Body of pancreas (tissue), 4 donors: Measurements from ENCODE around the gene POLH. TPM values are rescaled to one million over a fixed set of nuclear protein-coding genes. Genes with fewer than 3 reads are reported as not detected.
"Not testable (repeated sequence)": the region's sequence is repeated elsewhere in the genome, so short reads cannot be mapped to it uniquely, and the experiment has no call there.

Experiments
- ATAC-seq: fragments of 150-250 bp; one replicate; pipeline ENCODE4 v1.9.1; 2016
- DNase-seq, 4 donors: peaks; one replicate each; pipeline ENCODE4 v3.0.0-alpha.2; 2019
- H3K27ac ChIP-seq, 4 donors: fragments of 200-600 bp; sonication (generic); 1 replicate in 3 of 4; 2 replicates in 1 of 4; pipeline versions ENCODE4 v1.5.1 to v1.6.1; 2016 to 2019; ENCODE audit warnings: mild to moderate bottlenecking in 1 of 4, mixed read lengths in 1 of 4, moderate library complexity in 1 of 4
- H3K27me3 ChIP-seq, 2 donors: fragments of 200-600 bp; sonication (generic); one replicate each; pipeline ENCODE4 v1.6.0; 2016; ENCODE audit warnings: mild to moderate bottlenecking in 1 of 2
- H3K36me3 ChIP-seq, 2 donors: fragments of 200-600 bp; sonication (generic); replicated peaks in 1 of 2; 2 replicates each; pipeline ENCODE4 v1.5.1; 2016; ENCODE audit warnings: low read depth in 2 of 2; ENCODE audit not compliant: insufficient read depth in 1 of 2
- H3K4me1 ChIP-seq: fragments of 200-600 bp; sonication (generic); one replicate; pipeline ENCODE4 v1.6.0; 2016
- H3K4me3 ChIP-seq, 2 donors: fragments of 200-600 bp; sonication (generic); 1 replicate in 1 of 2; 2 replicates in 1 of 2; pipeline ENCODE4 v1.5.1; 2016 to 2019
- H3K9me3 ChIP-seq, 3 donors: fragments of 200-600 bp; sonication (generic); 1 replicate in 2 of 3; 2 replicates in 1 of 3; pipeline ENCODE4 v1.5.1; 2016
- CTCF ChIP-seq, 7 experiments: fragments of 450-650 bp in 4 of 7; fragments of 200-600 bp in 3 of 7; sonication (generic) in 3 of 7; IDR thresholded peaks; one replicate each; pipeline ENCODE4 v1.5.1; 2016 to 2019; ENCODE audit warnings: antibody characterized with exemption in 7 of 7
- POLR2A ChIP-seq, 3 donors: fragments of 450-650 bp; IDR thresholded peaks; one replicate each; pipeline ENCODE4 v1.6.1; 2016; ENCODE audit warnings: antibody characterized with exemption in 3 of 3, mild to moderate bottlenecking in 2 of 3
- WGBS, 2 donors: methylation state at CpG; one replicate each; pipeline ENCODE4 v1.1.5; 2017; 5-methylcytosine and 5-hydroxymethylcytosine counted together
- intact Hi-C: fragments of 100-400 bp; cut with DNase I; formaldehyde crosslinking; loops from one replicate; pipeline ENCODE4 v1.15.1; 2023
- total RNA-seq, 2 donors: library from RNA; depleted of rRNA; stranded (reverse); fragments of >200 nt; gene quantifications; one replicate each; pipeline ENCODE4 v1.1.0, GENCODE V29; 2016

The POLH gene
- total RNA-seq, 2 donors from 2014 or later: 4.3 to 8.8 TPM

DNA sequence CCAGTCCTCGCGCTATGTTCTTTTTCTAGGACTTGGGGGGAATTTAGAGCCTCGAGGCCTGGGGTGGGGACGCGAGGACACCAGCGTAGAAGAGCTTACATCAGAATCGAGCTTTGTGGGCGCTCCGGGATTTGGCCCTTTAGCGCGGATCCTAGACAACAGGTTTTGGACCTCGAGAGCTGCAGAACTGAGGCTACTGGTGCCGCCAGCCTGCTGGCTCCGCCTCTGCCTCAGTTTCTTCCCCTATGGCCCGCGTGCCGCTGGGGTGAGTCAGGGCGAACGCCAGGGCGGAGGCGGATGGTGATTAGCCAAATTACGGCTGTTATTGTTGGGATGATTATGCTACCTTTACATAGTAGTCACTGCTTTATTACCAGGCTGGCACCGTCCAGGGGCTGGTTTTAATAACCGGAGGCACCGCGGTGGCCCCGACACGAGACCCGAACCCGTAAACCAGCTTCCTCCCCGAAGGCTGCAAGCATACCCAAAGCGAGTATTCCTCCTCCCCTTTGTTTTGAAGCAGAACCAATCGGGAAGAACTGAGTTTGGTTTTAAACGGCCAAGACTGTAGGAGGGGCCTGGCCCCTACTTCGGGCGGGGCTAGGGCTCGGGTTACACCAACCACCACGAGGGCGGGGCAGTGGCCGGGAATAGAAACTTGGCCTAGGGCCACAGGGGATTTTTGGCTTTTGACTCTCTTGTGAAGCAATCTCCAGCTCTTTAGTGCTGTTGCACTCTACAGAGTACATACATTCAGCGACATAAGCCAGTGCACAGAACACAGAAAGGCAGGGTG, 53.7 kb downstream of the POLH start:
- no peaks in the 10 kb centered on the region for H3K9me3 ChIP-seq
- H3K36me3 ChIP-seq: peaks cover 0 to 4% of the 10 kb centered on the region in 2 donors
- peak; percentile 76 to 90 (median 86) for TF ChIP-seq POLR2A (IDR thresholded peaks at IDR 0.05)
- no peak for TF ChIP-seq CTCF (IDR thresholded peaks at IDR 0.05)
- H3K4me1 ChIP-seq: peaks cover 26% of the 10 kb centered on the region
- H3K27ac ChIP-seq: peak overlapping the region; percentile 94 to 96 (median 96)
- WGBS, 2 donors: 0% methylated on average over 25 to 41 of the region's 41 CpGs
- H3K4me3 ChIP-seq: peak overlapping the region; percentile 29 to 81
- intact Hi-C loops: no loop called here
- ATAC-seq: peak; percentile 85
- no peaks in the 10 kb centered on the region for H3K27me3 ChIP-seq
- peak; percentile 97 to 99 (median 98) for DNase-seq

- Histone ChIP-seq H3K4me1 (peaks cover 31% of the 10 kb centered on the region), H3K9me3 (no peaks in the 10 kb centered on the region), H3K4me3 (no peak overlapping the region), H3K27me3 (no peaks in the 10 kb centered on the region), H3K27ac (peak overlapping the region in 1 of 4 donors; percentile 9), H3K36me3 (no peaks in the 10 kb centered on the region)
- DNase-seq (no peak), ATAC-seq (no peak)
- intact Hi-C loops: no loop called here
- WGBS, 2 donors: 90 to 91% methylated on average over 1 of the region's 1 CpG
- TF ChIP-seq POLR2A (IDR thresholded peaks at IDR 0.05) (no peak), CTCF (IDR thresholded peaks at IDR 0.05) (no peak)
Observed at GRCh38 chr6:43630980-43631619, 55.1 kb downstream of the POLH start.

DNA sequence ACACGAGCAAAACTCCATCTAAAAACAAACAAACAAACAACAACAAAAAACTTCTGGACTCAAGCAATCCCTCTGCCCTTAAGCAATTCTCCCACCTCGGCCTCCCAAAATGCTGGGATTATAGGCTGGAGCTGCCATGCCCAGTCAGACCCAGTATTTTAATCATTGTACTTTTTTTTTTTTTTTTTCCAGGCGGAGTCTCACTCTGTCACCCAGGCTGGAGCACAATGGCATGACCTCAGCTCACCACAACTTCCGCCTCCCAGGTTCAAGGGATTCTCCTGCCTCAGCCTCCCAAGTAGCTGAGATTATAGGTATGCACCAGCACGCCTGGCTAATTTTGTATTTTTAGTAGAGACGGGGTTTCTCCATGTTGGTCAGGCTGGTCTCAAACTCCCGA, 57.0 kb downstream of the POLH start:
- peaks cover 30% of the 10 kb centered on the region for H3K4me1 ChIP-seq
- intact Hi-C loops, ATAC-seq, H3K4me3 ChIP-seq, H3K9me3 ChIP-seq, H3K27me3 ChIP-seq, H3K36me3 ChIP-seq, DNase-seq, H3K27ac ChIP-seq: not testable (repeated sequence)
- WGBS, 2 donors: 83 to 91% methylated on average over 7 of the region's 7 CpGs

DNA sequence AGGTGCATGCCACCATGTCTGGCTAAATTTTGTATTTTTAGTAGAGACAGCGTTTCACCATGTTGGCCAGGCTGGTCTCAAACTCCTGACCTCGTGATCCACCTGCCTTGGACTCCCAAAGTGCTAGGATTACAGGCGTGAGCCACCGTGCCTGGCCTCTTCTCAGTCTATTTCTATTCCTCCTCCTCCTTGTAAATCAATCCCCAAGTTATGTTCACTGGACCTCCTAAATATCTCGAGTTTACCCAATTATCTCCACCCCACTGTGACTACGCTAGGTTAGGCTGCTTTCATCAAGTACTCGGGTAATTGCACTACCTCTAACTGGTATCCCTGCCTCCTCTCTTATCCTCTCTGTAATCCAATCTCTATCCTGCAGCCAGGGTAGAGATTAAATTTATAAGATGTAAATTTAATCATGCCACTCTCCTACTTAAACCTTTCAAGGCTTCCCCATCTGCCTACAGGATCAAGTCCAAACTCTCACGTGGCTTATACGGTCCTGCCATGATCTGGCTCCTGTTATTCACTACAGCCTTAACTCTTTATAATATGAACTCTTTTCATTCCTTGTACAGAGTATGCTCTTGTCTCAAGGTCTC, 58.8 kb downstream of the POLH start:
- H3K4me3 ChIP-seq: no peak overlapping the region
- WGBS, 2 donors: 67 to 69% methylated on average over 9 of the region's 9 CpGs

More for the DNA sequence above, 58.8 kb downstream of the POLH start:
- Histone ChIP-seq H3K4me1 (peaks cover 42% of the 10 kb centered on the region), H3K9me3 (no peaks in the 10 kb centered on the region), H3K36me3 (no peaks in the 10 kb centered on the region), H3K27me3 (no peaks in the 10 kb centered on the region), H3K27ac (peak overlapping the region in 1 of 4 donors; percentile 73)
- intact Hi-C loops: no loop called here
- TF ChIP-seq CTCF (IDR thresholded peaks at IDR 0.05): no peak
- TF ChIP-seq POLR2A (IDR thresholded peaks at IDR 0.05): no peak
- ATAC-seq (no peak), DNase-seq (no peak)
